ENCODE results near the gene JPT1. TPM values are rescaled to one million over a fixed set of nuclear protein-coding genes. Genes with fewer than 3 reads are reported as not detected.
A peak's percentile ranks its signal among the peaks of the same experiment; 100 is the strongest.
"Not testable (repeated sequence)": the region's sequence is repeated elsewhere in the genome, so short reads cannot be mapped to it uniquely, and the experiment has no call there.

The JPT1 gene
- total RNA-seq, 4 donors from 2014 or later: 13.5 to 53.4 (median 32.4) TPM

DNA sequence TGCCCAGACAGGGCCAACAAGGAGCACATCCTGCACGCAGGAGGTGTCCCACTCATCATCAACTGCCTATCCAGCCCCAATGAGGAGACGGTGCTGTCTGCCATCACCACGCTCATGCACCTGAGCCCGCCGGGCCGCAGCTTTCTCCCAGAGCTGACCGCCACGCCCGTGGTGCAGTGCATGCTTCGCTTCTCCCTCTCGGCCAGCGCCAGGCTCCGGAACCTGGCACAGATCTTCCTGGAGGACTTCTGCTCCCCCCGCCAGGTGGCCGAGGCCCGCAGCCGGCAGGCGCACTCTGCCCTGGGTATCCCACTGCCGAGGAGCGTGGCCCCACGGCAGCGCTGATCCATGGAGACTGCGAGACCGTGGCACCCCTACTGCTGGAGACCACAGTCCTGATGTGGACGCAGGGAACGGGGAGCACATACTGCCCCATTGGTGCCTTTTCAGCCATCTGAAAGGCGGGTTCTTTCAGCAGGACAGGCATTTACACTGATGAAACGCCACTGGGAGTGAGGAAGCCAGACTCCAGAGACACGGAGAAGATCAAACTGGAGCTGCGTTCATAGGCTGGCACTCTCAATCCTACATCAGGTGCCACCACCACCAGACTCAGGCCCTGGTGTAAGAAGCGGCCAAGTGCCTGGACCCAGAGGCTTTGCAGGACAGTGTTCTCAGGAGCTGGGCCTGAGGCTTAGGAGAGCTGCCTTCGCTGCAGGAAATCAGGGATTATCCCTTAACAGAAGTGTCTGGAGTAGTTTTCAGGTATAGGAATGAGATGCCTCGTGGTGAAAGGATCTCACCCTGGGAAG is 25.4 kb downstream of the JPT1 start:
- TF ChIP-seq, protein P1, sequence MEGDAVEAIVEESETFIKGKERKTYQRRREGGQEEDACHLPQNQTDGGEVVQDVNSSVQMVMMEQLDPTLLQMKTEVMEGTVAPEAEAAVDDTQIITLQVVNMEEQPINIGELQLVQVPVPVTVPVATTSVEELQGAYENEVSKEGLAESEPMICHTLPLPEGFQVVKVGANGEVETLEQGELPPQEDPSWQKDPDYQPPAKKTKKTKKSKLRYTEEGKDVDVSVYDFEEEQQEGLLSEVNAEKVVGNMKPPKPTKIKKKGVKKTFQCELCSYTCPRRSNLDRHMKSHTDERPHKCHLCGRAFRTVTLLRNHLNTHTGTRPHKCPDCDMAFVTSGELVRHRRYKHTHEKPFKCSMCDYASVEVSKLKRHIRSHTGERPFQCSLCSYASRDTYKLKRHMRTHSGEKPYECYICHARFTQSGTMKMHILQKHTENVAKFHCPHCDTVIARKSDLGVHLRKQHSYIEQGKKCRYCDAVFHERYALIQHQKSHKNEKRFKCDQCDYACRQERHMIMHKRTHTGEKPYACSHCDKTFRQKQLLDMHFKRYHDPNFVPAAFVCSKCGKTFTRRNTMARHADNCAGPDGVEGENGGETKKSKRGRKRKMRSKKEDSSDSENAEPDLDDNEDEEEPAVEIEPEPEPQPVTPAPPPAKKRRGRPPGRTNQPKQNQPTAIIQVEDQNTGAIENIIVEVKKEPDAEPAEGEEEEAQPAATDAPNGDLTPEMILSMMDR (IDR thresholded peaks at IDR 0.05): no peak
- TF ChIP-seq POLR2A (IDR thresholded peaks at IDR 0.05) (no peak), EP300 (IDR thresholded peaks at IDR 0.05) (no peak)
- 84 to 85% methylated on average over 19 to 33 of the region's 33 CpGs for WGBS, 2 donors
- Histone ChIP-seq H3K4me1 (peaks cover 0 to 28% (median 9%) of the 10 kb centered on the region in 4 donors), H3K4me3 (no peak overlapping the region), H3K36me3 (peaks cover 0 to 21% (median 0%) of the 10 kb centered on the region in 3 donors), H3K27me3 (no peaks in the 10 kb centered on the region), H3K27ac (no peak overlapping the region), H3K9me3 (no peaks in the 10 kb centered on the region)
- no peak for DNase-seq (ENCODE audit: low spot score in 2 of 2)

DNA sequence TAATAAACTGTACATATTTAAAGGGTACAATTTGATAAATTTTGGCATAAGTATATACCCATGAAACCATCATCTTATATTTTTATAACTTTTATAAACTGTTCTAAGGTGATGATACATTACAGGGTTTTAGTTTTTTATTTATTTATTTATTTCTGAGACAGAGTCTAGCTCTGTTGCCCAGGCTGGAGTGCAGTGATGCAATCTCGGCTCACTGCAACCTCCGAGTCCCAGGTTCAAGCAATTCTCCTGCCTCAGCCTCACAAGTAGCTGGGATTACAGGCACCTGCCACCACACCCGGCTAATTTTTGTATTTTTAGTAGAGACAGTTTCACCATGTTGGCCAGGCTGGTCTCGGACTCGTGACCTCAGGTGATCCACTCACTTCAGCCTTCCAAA is 26.4 kb downstream of the JPT1 start:
- not testable (repeated sequence) for DNase-seq (ENCODE audit: low spot score in 2 of 2)

DNA sequence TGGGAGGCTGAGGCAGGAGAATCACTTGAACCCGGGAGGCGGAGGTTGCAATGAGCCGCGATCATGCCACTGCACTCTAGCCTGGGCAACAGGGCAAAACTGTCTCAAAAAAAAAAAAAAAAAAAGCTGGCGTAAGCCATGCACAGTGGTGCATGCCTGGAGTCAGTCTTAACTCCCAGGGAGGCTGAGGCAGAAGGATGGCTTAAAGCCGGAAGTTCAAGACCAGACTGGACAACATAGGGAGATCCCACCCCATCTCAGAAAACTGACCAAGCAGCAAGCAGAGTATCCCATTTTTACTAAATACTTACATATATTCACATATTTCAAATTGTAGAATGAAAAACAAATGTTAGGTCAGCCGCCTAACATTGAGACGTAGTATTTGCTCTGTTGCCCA is 27.4 kb downstream of the JPT1 start:
- H3K4me1 ChIP-seq: peaks cover 0 to 22% (median 4%) of the 10 kb centered on the region in 4 donors
- no peak overlapping the region for H3K27ac ChIP-seq
- WGBS, 2 donors: 91 to 93% methylated on average over 8 of the region's 8 CpGs
- peaks cover 0 to 21% (median 0%) of the 10 kb centered on the region in 3 donors for H3K36me3 ChIP-seq
- TF ChIP-seq, protein P1 (IDR thresholded peaks at IDR 0.05): no peak
- TF ChIP-seq POLR2A (IDR thresholded peaks at IDR 0.05) (no peak), EP300 (IDR thresholded peaks at IDR 0.05) (no peak)
- no peaks in the 10 kb centered on the region for H3K9me3 ChIP-seq
- H3K4me3 ChIP-seq: no peak overlapping the region
- DNase-seq (ENCODE audit: low spot score in 2 of 2): no peak
- H3K27me3 ChIP-seq: no peaks in the 10 kb centered on the region

More for the DNA sequence above, 26.4 kb downstream of the JPT1 start:
- H3K9me3 ChIP-seq, H3K27ac ChIP-seq, H3K27me3 ChIP-seq, H3K4me3 ChIP-seq: not testable (repeated sequence)
- 84 to 94% methylated on average over 5 of the region's 5 CpGs for WGBS, 2 donors
- peaks cover 0 to 28% (median 9%) of the 10 kb centered on the region in 4 donors for H3K4me1 ChIP-seq
- H3K36me3 ChIP-seq: peaks cover 0 to 21% (median 0%) of the 10 kb centered on the region in 3 donors

DNA sequence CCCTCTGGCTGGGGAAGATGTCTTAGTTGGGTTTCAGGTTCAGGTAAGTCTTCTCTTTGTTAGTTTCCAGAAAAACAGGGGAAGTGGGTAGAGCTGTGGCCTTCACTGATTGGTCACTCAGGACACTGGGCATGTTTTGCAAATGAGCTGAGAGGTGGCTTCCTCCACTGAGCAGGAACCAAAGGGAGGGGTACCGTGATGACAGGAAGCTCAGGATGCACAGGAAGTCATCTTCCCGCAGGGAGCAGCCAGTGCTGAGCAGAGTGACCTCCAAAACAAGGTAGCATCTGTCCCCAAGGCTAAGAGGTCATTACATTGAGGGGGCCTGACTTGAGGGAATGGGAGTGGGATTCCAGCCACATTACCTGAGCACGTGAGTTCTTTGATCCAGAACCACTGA is 28.3 kb downstream of the JPT1 start:
- peaks cover 0 to 28% (median 0%) of the 10 kb centered on the region in 3 donors for H3K36me3 ChIP-seq
- no peak for TF ChIP-seq POLR2A (IDR thresholded peaks at IDR 0.05)
- TF ChIP-seq EP300 (IDR thresholded peaks at IDR 0.05): no peak
- TF ChIP-seq, protein P1 (IDR thresholded peaks at IDR 0.05): no peak
- no peak overlapping the region for H3K27ac ChIP-seq
- no peak for DNase-seq (ENCODE audit: low spot score in 2 of 2)
- no peak overlapping the region for H3K4me3 ChIP-seq
- no peaks in the 10 kb centered on the region for H3K27me3 ChIP-seq
- WGBS, 2 donors: 39 to 41% methylated on average over 3 of the region's 3 CpGs
- H3K9me3 ChIP-seq: no peaks in the 10 kb centered on the region
- peaks cover 0 to 20% (median 3%) of the 10 kb centered on the region in 4 donors for H3K4me1 ChIP-seq

DNA sequence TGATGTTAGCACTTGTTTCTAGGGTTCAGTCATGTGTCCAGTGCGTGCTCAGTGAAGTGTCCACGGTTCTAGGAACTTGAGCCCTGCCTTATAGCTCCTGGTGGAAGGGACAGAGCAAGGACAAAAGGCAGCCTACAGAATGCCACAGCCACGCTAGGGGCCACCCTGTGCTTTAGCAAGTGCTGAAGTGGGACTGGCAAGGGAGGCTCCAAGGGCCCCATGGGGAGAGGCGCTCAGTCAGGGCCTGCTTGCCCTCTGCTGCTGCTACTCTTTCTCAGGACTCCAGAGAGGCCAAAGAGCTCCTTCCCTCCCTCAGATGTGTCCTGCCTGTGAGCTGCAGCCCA is 29.5 kb downstream of the JPT1 start:
- 92 to 96% methylated on average over 3 to 4 of the region's 4 CpGs for WGBS, 2 donors
- H3K9me3 ChIP-seq: no peaks in the 10 kb centered on the region
- peaks cover 0 to 27% (median 0%) of the 10 kb centered on the region in 3 donors for H3K36me3 ChIP-seq
- H3K4me1 ChIP-seq: peaks cover 0 to 12% (median 3%) of the 10 kb centered on the region in 4 donors
- TF ChIP-seq, protein P1 (IDR thresholded peaks at IDR 0.05): no peak
- TF ChIP-seq POLR2A (IDR thresholded peaks at IDR 0.05): no peak
- TF ChIP-seq EP300 (IDR thresholded peaks at IDR 0.05): no peak
- DNase-seq (ENCODE audit: low spot score in 2 of 2): no peak
- peak overlapping the region in 1 of 4 donors; percentile 77 for H3K27ac ChIP-seq
- no peaks in the 10 kb centered on the region for H3K27me3 ChIP-seq
- no peak overlapping the region for H3K4me3 ChIP-seq
